ENCODE results near the gene LDHAL6A. TPM values are rescaled to one million over a fixed set of nuclear protein-coding genes. Genes with fewer than 3 reads are reported as not detected.

The LDHAL6A gene
- polyA plus RNA-seq, 2 of the 4 experiments (the other 2 are of a cell fraction): not detected

Other genes with a start within 250 kb of the LDHAL6A start
- not detected in 2 replicates for gene SAA4, start 219.1 kb upstream of the LDHAL6A start, polyA plus RNA-seq (2011; rRNA removed)
- gene SAA4, start 219.1 kb upstream of the LDHAL6A start, polyA plus RNA-seq (2017; fragmentation: RNase III; extraction: RNeasy Plus Mini Kit Qiagen cat#74134 plus additional on column Dnase treatment): not detected in 3 replicates
- gene SAA2, start 207.2 kb upstream of the LDHAL6A start, polyA plus RNA-seq (2011; rRNA removed): 0.09 and 0.13 TPM in 2 replicates
- not detected in 3 replicates for gene SAA2, start 207.2 kb upstream of the LDHAL6A start, polyA plus RNA-seq (2017; fragmentation: RNase III; extraction: RNeasy Plus Mini Kit Qiagen cat#74134 plus additional on column Dnase treatment)
- gene SAA1, start 189.6 kb upstream of the LDHAL6A start, polyA plus RNA-seq (2011; rRNA removed): 0.29 TPM in 1 of 2 replicates, not detected in the other
- 0.37 to 0.64 TPM (median 0.44 TPM) in 3 replicates for gene SAA1, start 189.6 kb upstream of the LDHAL6A start, polyA plus RNA-seq (2017; fragmentation: RNase III; extraction: RNeasy Plus Mini Kit Qiagen cat#74134 plus additional on column Dnase treatment)
- gene HPS5, start 133.7 kb upstream of the LDHAL6A start, polyA plus RNA-seq (2011; rRNA removed): 29.1 and 30.2 TPM in 2 replicates
- 18.0 to 18.4 TPM (median 18.4 TPM) in 3 replicates for gene HPS5, start 133.7 kb upstream of the LDHAL6A start, polyA plus RNA-seq (2017; fragmentation: RNase III; extraction: RNeasy Plus Mini Kit Qiagen cat#74134 plus additional on column Dnase treatment)
- gene GTF2H1, start 133.3 kb upstream of the LDHAL6A start, polyA plus RNA-seq (2011; rRNA removed): 52.0 and 56.0 TPM in 2 replicates
- gene GTF2H1, start 133.3 kb upstream of the LDHAL6A start, polyA plus RNA-seq (2017; fragmentation: RNase III; extraction: RNeasy Plus Mini Kit Qiagen cat#74134 plus additional on column Dnase treatment): 36.3 to 39.4 TPM (median 38.8 TPM) in 3 replicates
- gene LDHA, start 61.3 kb upstream of the LDHAL6A start, polyA plus RNA-seq (2011; rRNA removed): 1,975 and 2,571 TPM in 2 replicates
- 4,094 to 4,418 TPM (median 4,099 TPM) in 3 replicates for gene LDHA, start 61.3 kb upstream of the LDHAL6A start, polyA plus RNA-seq (2017; fragmentation: RNase III; extraction: RNeasy Plus Mini Kit Qiagen cat#74134 plus additional on column Dnase treatment)
- 0.23 and 0.30 TPM in 2 replicates for gene LDHC, start 43.5 kb upstream of the LDHAL6A start, polyA plus RNA-seq (2011; rRNA removed)
- 0.12 to 0.17 TPM (median 0.15 TPM) in 3 replicates for gene LDHC, start 43.5 kb upstream of the LDHAL6A start, polyA plus RNA-seq (2017; fragmentation: RNase III; extraction: RNeasy Plus Mini Kit Qiagen cat#74134 plus additional on column Dnase treatment)
- 161 and 233 TPM in 2 replicates for gene TSG101, start 71.1 kb downstream of the LDHAL6A start, polyA plus RNA-seq (2011; rRNA removed)
- gene TSG101, start 71.1 kb downstream of the LDHAL6A start, polyA plus RNA-seq (2017; fragmentation: RNase III; extraction: RNeasy Plus Mini Kit Qiagen cat#74134 plus additional on column Dnase treatment): 111 to 116 TPM (median 112 TPM) in 3 replicates
- 36.7 and 41.2 TPM in 2 replicates for gene UEVLD, start 132.9 kb downstream of the LDHAL6A start, polyA plus RNA-seq (2011; rRNA removed)
- 30.6 to 36.5 TPM (median 34.7 TPM) in 3 replicates for gene UEVLD, start 132.9 kb downstream of the LDHAL6A start, polyA plus RNA-seq (2017; fragmentation: RNase III; extraction: RNeasy Plus Mini Kit Qiagen cat#74134 plus additional on column Dnase treatment)
- gene MISFA, start 143.9 kb downstream of the LDHAL6A start, polyA plus RNA-seq (2011; rRNA removed): 1.6 and 1.7 TPM in 2 replicates
- gene MISFA, start 143.9 kb downstream of the LDHAL6A start, polyA plus RNA-seq (2017; fragmentation: RNase III; extraction: RNeasy Plus Mini Kit Qiagen cat#74134 plus additional on column Dnase treatment): 5.0 to 8.4 TPM (median 6.3 TPM) in 3 replicates
- gene SPTY2D1, start 178.5 kb downstream of the LDHAL6A start, polyA plus RNA-seq (2011; rRNA removed): 16.2 and 24.6 TPM in 2 replicates
- 14.1 to 14.9 TPM (median 14.1 TPM) in 3 replicates for gene SPTY2D1, start 178.5 kb downstream of the LDHAL6A start, polyA plus RNA-seq (2017; fragmentation: RNase III; extraction: RNeasy Plus Mini Kit Qiagen cat#74134 plus additional on column Dnase treatment)
- 0.10 and 0.16 TPM in 2 replicates for gene TMEM86A, start 242.9 kb downstream of the LDHAL6A start, polyA plus RNA-seq (2011; rRNA removed)
- gene TMEM86A, start 242.9 kb downstream of the LDHAL6A start, polyA plus RNA-seq (2017; fragmentation: RNase III; extraction: RNeasy Plus Mini Kit Qiagen cat#74134 plus additional on column Dnase treatment): 0.21 to 0.41 TPM (median 0.25 TPM) in 3 replicates

Data from A549 (cell line).